K562 (cell line): ENCODE measurements around the gene EHBP1. TPM values are rescaled to one million over a fixed set of nuclear protein-coding genes. Genes with fewer than 3 reads are reported as not detected.

Source experiments
- ATAC-seq: fragments of 200-7000 bp; cut with Tn5 transposase; 3 replicates; pipeline ENCODE4 v1.9.1; 2020; ENCODE audit warnings: moderate library complexity
- BruUV-seq: library from RNA; stranded (reverse); fragments of 400-500 nt; replicated peaks from 2 replicates; lab custom pipeline; 2021; lab: Mats Ljungman, UMichigan
- CTCF ChIA-PET: fragments of 300-600 bp; formaldehyde crosslinking; extraction: SDS; loops from one replicate; lab custom pipeline; 2021; ENCODE audit warnings: low intra/inter-chr PET ratio; lab: Yijun Ruan, JAX
- POLR2A ChIA-PET: fragments of 300-600, 350-650 bp; sonication (Branson Sonifier 250); formaldehyde crosslinking; extraction: SDS; loops from one replicate; lab custom pipeline; 2021; ENCODE audit warnings: antibody characterized with exemption, inconsistent platforms; lab: Yijun Ruan, JAX
- DNase-seq, 4 experiments: peaks; one replicate each; pipeline versions ENCODE4 v3.0.0 to v3.0.0-alpha.2; 2011 to 2018; ENCODE audit warnings: low spot score in 3 of 4, mixed read lengths in 3 of 4; ENCODE audit errors: extremely low read depth in 1 of 4
- FAIRE-seq: peaks from 2 replicates; lab custom pipeline; 2011; peaks lifted over from hg19 to GRCh38; lab: Jason Lieb, UNC
- H2AFZ ChIP-seq: 2 replicates; pipeline ENCODE4 v1.6.0; 2011; ENCODE audit warnings: low read depth, low read length, control low read depth, inconsistent platforms
- H3K27ac ChIP-seq: fragments of 200-600 bp; 3 replicates; pipeline ENCODE4 v1.8.0; 2011; ENCODE audit warnings: low read depth, mild to moderate bottlenecking, control low read depth, inconsistent platforms, low read length, moderate library complexity, mixed read lengths; ENCODE audit errors: extremely low read depth
- H3K27me3 ChIP-seq, 2 experiments: fragments of 300-600 bp in 1 of 2; 2 replicates in 1 of 2; 3 replicates in 1 of 2; pipeline versions ENCODE4 v1.6.0 to v1.8.0; 2011; ENCODE audit warnings: inconsistent platforms in 2 of 2, low read length in 2 of 2, mild to moderate bottlenecking in 1 of 2, mixed read lengths in 1 of 2, moderate library complexity in 1 of 2; ENCODE audit not compliant: control insufficient read depth in 2 of 2, insufficient read depth in 2 of 2
- H3K36me3 ChIP-seq: fragments of 300-600 bp; 3 replicates; pipeline ENCODE4 v1.8.0; 2011; ENCODE audit warnings: mild to moderate bottlenecking, low read length, inconsistent platforms; ENCODE audit not compliant: control insufficient read depth, insufficient read depth
- H3K4me1 ChIP-seq, 2 experiments: fragments of 200-600 bp in 1 of 2; replicated peaks in 1 of 2; 2 replicates in 1 of 2; 3 replicates in 1 of 2; pipeline versions ENCODE4 v1.5.1 to v1.8.0; 2011; ENCODE audit warnings: inconsistent platforms in 2 of 2, low read length in 2 of 2, mild to moderate bottlenecking in 1 of 2, mixed read lengths in 1 of 2, moderate library complexity in 1 of 2; ENCODE audit not compliant: control insufficient read depth in 2 of 2, insufficient read depth in 2 of 2
- H3K4me2 ChIP-seq: 2 replicates; pipeline ENCODE4 v1.6.1; 2011; ENCODE audit warnings: low read length, control low read depth, inconsistent platforms, mixed read lengths; ENCODE audit not compliant: insufficient read depth
- H3K4me3 ChIP-seq: fragments of 200-600 bp; sonication (generic), shearing (Covaris generic); 2 replicates; pipeline ENCODE4 v1.5.1; 2016; ENCODE audit warnings: control low read depth, inconsistent platforms
- H3K79me2 ChIP-seq: fragments of 200-600 bp; 3 replicates; pipeline ENCODE4 v1.8.0; 2011; ENCODE audit warnings: low read length, inconsistent platforms; ENCODE audit not compliant: control insufficient read depth, insufficient read depth
- H3K9ac ChIP-seq, 2 experiments: 2 replicates each; pipeline versions ENCODE4 v1.6.0 to v1.6.1; 2011; ENCODE audit warnings: low read depth in 2 of 2, low read length in 2 of 2, control low read depth in 1 of 2, inconsistent platforms in 1 of 2, mild to moderate bottlenecking in 1 of 2, mixed read lengths in 1 of 2; ENCODE audit not compliant: insufficient read depth in 1 of 2
- H3K9me1 ChIP-seq: one replicate; pipeline ENCODE4 v1.6.0; 2011; ENCODE audit warnings: inconsistent platforms, mild to moderate bottlenecking, low read length, moderate library complexity; ENCODE audit not compliant: control insufficient read depth, insufficient read depth
- H3K9me3 ChIP-seq: replicated peaks from 2 replicates; pipeline ENCODE4 v1.5.1; 2011; ENCODE audit warnings: low read depth, low read length, inconsistent platforms; ENCODE audit not compliant: control insufficient read depth, insufficient read depth
- H4K20me1 ChIP-seq: replicated peaks from 2 replicates; pipeline ENCODE4 v1.6.1; 2011; ENCODE audit warnings: low read length, inconsistent platforms, mixed read lengths; ENCODE audit not compliant: control insufficient read depth, insufficient read depth
- ATF7 ChIP-seq: fragments of 450-650 bp; IDR thresholded peaks from 2 replicates; pipeline ENCODE4 v1.7.1; 2014; ENCODE audit warnings: mild to moderate bottlenecking, moderate library complexity
- E2F1 ChIP-seq: sonication (generic); formaldehyde crosslinking; IDR thresholded peaks from 2 replicates; pipeline ENCODE4 v1.8.1; 2023; ENCODE audit warnings: mild to moderate bottlenecking, missing genetic modification reagents, moderate library complexity
- E2F3 ChIP-seq: fragments of 250-450 bp; sonication (Bioruptor Pico); IDR thresholded peaks from 2 replicates; pipeline ENCODE4 v1.4.0; 2020; ENCODE audit warnings: mild to moderate bottlenecking
- FOSL1 ChIP-seq: fragments of 200-800 bp; sonication (Bioruptor generic); conservative IDR thresholded peaks from 2 replicates; pipeline ENCODE4 v1.6.1; 2016; ENCODE audit warnings: missing genetic modification characterization, missing compliant biosample characterization
- HNRNPUL1 ChIP-seq: fragments of 200-400 bp; formaldehyde crosslinking; IDR thresholded peaks from 2 replicates; pipeline ENCODE4 v1.6.1; 2017; ENCODE audit warnings: low read length
- KDM5B ChIP-seq: fragments of 200-600 bp; sonication (generic); IDR thresholded peaks from 2 replicates; pipeline ENCODE4 v1.6.1; 2012; ENCODE audit warnings: low read depth, mild to moderate bottlenecking, moderate library complexity, low read length, control low read depth, inconsistent platforms; ENCODE audit not compliant: insufficient replicate concordance
- KHSRP ChIP-seq: fragments of 450-650 bp; IDR thresholded peaks from 2 replicates; pipeline ENCODE4 v1.6.1; 2017
- MEF2D ChIP-seq: conservative IDR thresholded peaks from 2 replicates; pipeline ENCODE4 v1.6.1; 2016; ENCODE audit warnings: low read depth, missing genetic modification characterization, missing compliant biosample characterization
- NFE2L1 ChIP-seq: fragments of 450-650 bp; IDR thresholded peaks from 2 replicates; pipeline ENCODE4 v1.6.1; 2016; ENCODE audit warnings: missing genetic modification characterization, low read depth, mild to moderate bottlenecking, missing compliant biosample characterization, moderate library complexity, borderline replicate concordance
- RBFOX2 ChIP-seq: fragments of 200-400 bp; formaldehyde crosslinking; IDR thresholded peaks from 2 replicates; pipeline ENCODE4 v1.6.1; 2017; ENCODE audit warnings: low read depth, mild to moderate bottlenecking, low read length, moderate library complexity
- SMAD3 ChIP-seq: fragments of 450-650 bp; formaldehyde crosslinking; conservative IDR thresholded peaks from 2 replicates; pipeline ENCODE4 v1.4.0; 2020; ENCODE audit warnings: mild to moderate bottlenecking
- SMARCA4 ChIP-seq: fragments of 450-650 bp; IDR thresholded peaks from 2 replicates; pipeline ENCODE4 v1.6.1; 2016
- SMC3 ChIP-seq: conservative IDR thresholded peaks from 2 replicates; pipeline ENCODE4 v1.6.1; 2011; ENCODE audit warnings: low read depth, low read length, improper control_type of control experiment; ENCODE audit not compliant: insufficient read depth
- THAP12 ChIP-seq: fragments of 250-450 bp; sonication (Bioruptor Pico); IDR thresholded peaks from 2 replicates; pipeline ENCODE4 v1.9.0; 2021; ENCODE audit warnings: mild to moderate bottlenecking, inconsistent platforms
- ZEB2 ChIP-seq: fragments of 450-650 bp; IDR thresholded peaks from 2 replicates; pipeline ENCODE4 v1.6.1; 2016
- ZNF217 ChIP-seq: sonication (generic); formaldehyde crosslinking; IDR thresholded peaks from 2 replicates; pipeline ENCODE4 v1.8.0; 2022; ENCODE audit warnings: mild to moderate bottlenecking, missing genetic modification reagents
- WGBS: fragments of 100-300 bp; shearing (Covaris generic); methylation state at CpG from one replicate; pipeline ENCODE4 v1.1.6; 2016; ENCODE audit warnings: low coverage, mixed read lengths; ENCODE audit not compliant: insufficient coverage; ENCODE audit errors: missing lambda C conversion rate; 5-methylcytosine and 5-hydroxymethylcytosine counted together
- in situ Hi-C: fragments of 300-500 bp; cut with MboI; formaldehyde crosslinking; loops from 4 replicates; pipeline ENCODE4 v1.15.0; 2018; ENCODE audit warnings: inconsistent platforms, mixed read lengths
- intact Hi-C: fragments of 100-400 bp; cut with micrococcal nuclease; formaldehyde crosslinking; loops from 2 replicates; pipeline ENCODE4 v1.14.2; 2022
- polyA plus RNA-seq, 8 experiments: library from polyadenylated mRNA; depleted of rRNA in 4 of 8; stranded (reverse) in 5 of 8; unstranded in 3 of 8; fragments of >200 nt; fragmentation: Nextera tagmentation in 2 of 8; fragmentation: Illumina TruSeq in 1 of 8; extraction: Ambion mirVana in 2 of 8; extraction: Trizol in 1 of 8; gene quantifications; 2 replicates each; pipeline versions ENCODE4 v1.2.1 to v1.2.3, GENCODE V29; 2011 to 2014; ENCODE audit warnings: inconsistent platforms in 1 of 8, missing spikeins in 1 of 8
- total RNA-seq, 7 experiments: library from RNA; depleted of rRNA in 6 of 7; stranded (reverse); fragments of >200 nt in 6 of 7; fragmentation: Illumina TruSeq in 2 of 7; extraction: Trizol in 2 of 7; gene quantifications; 2 replicates each; pipeline versions ENCODE4 v1.2.1 to v1.2.3, GENCODE V29; 2011 to 2021; ENCODE audit warnings: low replicate concordance in 1 of 7

Gene EHBP1
- total and polyA plus RNA-seq, 9 of the 15 experiments (the other 6 are each of a cell fraction or from before 2014, with no cell fraction given): 8.9 to 26.6 (median 19.3) TPM

- intact Hi-C loops (no loop called here), in situ Hi-C loops (no loop called here)
- Histone ChIP-seq H3K9me1 (no peaks in the 10 kb centered on the region), H3K79me2 (no peaks in the 10 kb centered on the region), H4K20me1 (no peaks in the 10 kb centered on the region), H2AFZ (no peak overlapping the region), H3K36me3 (no peaks in the 10 kb centered on the region), H3K4me2 (no peak overlapping the region), H3K9me3 (no peaks in the 10 kb centered on the region), H3K27ac (no peak overlapping the region), H3K4me3 (no peak overlapping the region), H3K4me1 (peaks cover 8% of the 10 kb centered on the region in 2 experiments; a peak in 3 of 5 replicates), H3K27me3 (no peaks in the 10 kb centered on the region), H3K9ac (no peak overlapping the region)
- FAIRE-seq (no peak), DNase-seq (no peak), ATAC-seq (no peak)
- TF ChIP-seq E2F1 (no peak), SMC3 (no peak), KHSRP (no peak), ZNF217 (no peak), KDM5B (no peak), HNRNPUL1 (no peak), ATF7 (no peak), SMAD3 (no peak), RBFOX2 (no peak), ZEB2 (no peak), MEF2D (tag) (no peak), THAP12 (CRISPR knock-in tag) (no peak), SMARCA4 (no peak), E2F3 (CRISPR knock-in tag) (no peak), FOSL1 (no peak), NFE2L1 (tag) (no peak)
- POLR2A ChIA-PET: interaction anchor here (0.6 to 1.0 kb wide), 3 partner anchors 9 to 225 kb away, joined by 3 to 4 read pairs (median 3); no protein-coding TSS in a partner anchor
- CTCF ChIA-PET: no interaction called here
- WGBS: 92% methylated on average over 6 of the region's 6 CpGs
- BruUV-seq: no TSS peak
Observed at GRCh38 chr2:62856228-62857040, 150.9 kb downstream of the EHBP1 start.
